ENCODE results near the gene ELP4. TPM values are rescaled to one million over a fixed set of nuclear protein-coding genes. Genes with fewer than 3 reads are reported as not detected.

ELP4 gene
- polyA plus RNA-seq, 3 donors, result 6.0 to 17.8 (median 16.4) TPM

DNA sequence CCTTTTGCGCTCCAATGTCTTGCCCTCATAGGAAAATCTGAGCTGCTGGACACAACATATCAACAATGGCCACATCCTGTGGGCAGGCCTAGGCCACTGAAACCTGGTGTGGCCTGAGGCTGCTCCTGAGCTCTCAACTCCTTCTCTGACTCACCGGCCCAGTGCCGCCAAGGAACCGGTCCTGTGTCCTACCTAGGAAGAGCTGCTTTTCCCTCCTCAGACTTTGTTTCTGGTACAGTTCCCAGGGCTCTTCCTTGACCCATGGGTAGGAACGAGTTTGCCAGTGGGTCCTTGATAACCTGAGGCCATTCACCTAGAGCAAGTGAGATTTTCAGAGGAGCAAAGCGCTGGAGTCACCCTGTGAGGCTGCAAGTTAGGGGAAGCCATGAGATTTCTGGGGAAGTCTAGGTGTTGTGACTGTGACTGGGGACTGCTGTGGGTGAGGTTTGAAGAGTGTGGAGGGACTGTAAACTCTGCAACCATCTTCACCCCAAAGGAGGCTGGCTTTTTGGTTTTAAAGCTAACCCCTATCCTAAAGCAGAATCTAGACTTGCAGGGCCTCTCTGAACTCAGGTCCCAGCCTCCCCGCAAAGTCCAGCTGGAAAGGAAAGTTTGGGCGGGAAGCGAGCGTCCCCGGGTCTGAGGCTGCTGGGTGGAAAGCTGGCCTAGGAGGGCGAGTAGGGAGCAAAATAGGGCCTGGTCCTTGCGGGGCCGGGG is 313.5 kb downstream of the ELP4 start:
- Histone ChIP-seq H3K4me3 (replicated peaks in 1 of 3; ENCODE audit: low read depth in 2 of 3, low read length in 3 of 3) (no peak overlapping the region), H3K27me3 (ENCODE audit: control insufficient read depth in 2 of 2, insufficient read depth in 2 of 2, low read length in 2 of 2) (peaks cover 91 to 99% of the 10 kb centered on the region in 2 donors), H4K20me1 (ENCODE audit: insufficient read depth, low read length) (no peaks in the 10 kb centered on the region), H3K27ac (ENCODE audit: low read depth in 1 of 2, low read length in 2 of 2) (no peak overlapping the region), H3K9ac (ENCODE audit: insufficient read depth, low read length, poor library complexity, severe bottlenecking) (no peak overlapping the region), H3K9me3 (replicated peaks in 1 of 2; ENCODE audit: control insufficient read depth in 1 of 2, insufficient read depth in 1 of 2, low read length in 2 of 2) (peaks cover 5 to 76% of the 10 kb centered on the region in 2 donors), H3K4me1 (ENCODE audit: control insufficient read depth in 1 of 2, insufficient read depth in 2 of 2, low read length in 2 of 2) (peaks cover 1 to 4% of the 10 kb centered on the region in 2 donors), H3K36me3 (replicated peaks in 1 of 2; ENCODE audit: control insufficient read depth in 1 of 2, insufficient read depth in 2 of 2, low read length in 2 of 2) (no peaks in the 10 kb centered on the region), H3K4me2 (replicated peaks; ENCODE audit: extremely low read depth, low read length, poor library complexity, severe bottlenecking) (no peak overlapping the region), H2AFZ (ENCODE audit: insufficient read depth, low read depth, low read length, poor library complexity, severe bottlenecking) (no peak overlapping the region), H3K79me2 (ENCODE audit: insufficient read depth, low read length) (no peaks in the 10 kb centered on the region)
- Mint-ChIP-seq H3K9me3 (peaks cover 0 to 36% (median 28%) of the 10 kb centered on the region in 7 donors), H3K27me3 (ENCODE audit: low read depth in 3 of 3) (peaks cover 96 to 100% (median 98%) of the 10 kb centered on the region in 3 donors), H3K4me1 (peaks cover 21% of the 10 kb centered on the region), H3K36me3 (peaks cover 0 to 9% of the 10 kb centered on the region in 2 donors), H3K27ac (no peak overlapping the region), H3K4me3 (peak overlapping the region in 1 of 2 donors; percentile 84)
- TF ChIP-seq, protein P1, sequence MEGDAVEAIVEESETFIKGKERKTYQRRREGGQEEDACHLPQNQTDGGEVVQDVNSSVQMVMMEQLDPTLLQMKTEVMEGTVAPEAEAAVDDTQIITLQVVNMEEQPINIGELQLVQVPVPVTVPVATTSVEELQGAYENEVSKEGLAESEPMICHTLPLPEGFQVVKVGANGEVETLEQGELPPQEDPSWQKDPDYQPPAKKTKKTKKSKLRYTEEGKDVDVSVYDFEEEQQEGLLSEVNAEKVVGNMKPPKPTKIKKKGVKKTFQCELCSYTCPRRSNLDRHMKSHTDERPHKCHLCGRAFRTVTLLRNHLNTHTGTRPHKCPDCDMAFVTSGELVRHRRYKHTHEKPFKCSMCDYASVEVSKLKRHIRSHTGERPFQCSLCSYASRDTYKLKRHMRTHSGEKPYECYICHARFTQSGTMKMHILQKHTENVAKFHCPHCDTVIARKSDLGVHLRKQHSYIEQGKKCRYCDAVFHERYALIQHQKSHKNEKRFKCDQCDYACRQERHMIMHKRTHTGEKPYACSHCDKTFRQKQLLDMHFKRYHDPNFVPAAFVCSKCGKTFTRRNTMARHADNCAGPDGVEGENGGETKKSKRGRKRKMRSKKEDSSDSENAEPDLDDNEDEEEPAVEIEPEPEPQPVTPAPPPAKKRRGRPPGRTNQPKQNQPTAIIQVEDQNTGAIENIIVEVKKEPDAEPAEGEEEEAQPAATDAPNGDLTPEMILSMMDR (IDR thresholded peaks at IDR 0.05), result no peak
- intact Hi-C loops (cut with micrococcal nuclease), result no loop called here
- 24% methylated on average over 12 of the region's 14 CpGs for WGBS (ENCODE audit: insufficient coverage)
- DNase-seq, result no peak

DNA sequence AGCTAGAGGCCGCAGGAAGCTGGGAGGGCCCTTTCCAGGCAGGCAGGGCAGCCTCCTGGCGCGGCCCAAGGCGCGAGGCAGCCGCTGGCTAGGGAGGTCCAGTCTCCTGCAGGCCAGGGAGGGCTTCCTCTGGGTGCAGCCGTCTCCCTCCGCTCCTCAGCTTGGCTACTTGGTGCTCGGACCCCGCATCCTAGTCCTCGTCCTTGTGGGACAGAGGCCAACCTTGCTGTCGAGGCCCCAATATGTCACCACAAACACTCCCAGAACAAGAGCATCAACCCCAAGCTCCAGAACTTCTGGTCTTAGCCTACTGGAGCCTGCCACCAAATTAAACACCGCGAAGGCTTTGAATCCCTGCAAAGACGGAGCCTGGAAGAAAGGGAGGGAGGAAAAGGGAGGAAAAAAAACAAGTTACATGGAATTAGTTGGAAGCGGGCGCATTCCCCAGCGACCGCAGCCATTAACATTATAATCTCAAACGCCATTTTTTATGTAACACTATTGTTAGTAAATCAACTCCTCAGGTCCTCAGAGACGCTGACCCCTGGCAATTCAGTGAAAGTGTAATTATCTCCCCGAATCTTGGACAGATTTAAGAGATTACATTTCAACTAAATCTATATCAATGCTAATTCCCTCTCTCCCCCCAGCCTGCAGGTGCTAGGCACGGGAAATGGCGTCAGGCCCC is 314.2 kb downstream of the ELP4 start:
- no peaks in the 10 kb centered on the region for H3K36me3 ChIP-seq (replicated peaks in 1 of 2; ENCODE audit: control insufficient read depth in 1 of 2, insufficient read depth in 2 of 2, low read length in 2 of 2)
- no peak overlapping the region for H3K9ac ChIP-seq (ENCODE audit: insufficient read depth, low read length, poor library complexity, severe bottlenecking)
- intact Hi-C loops (cut with micrococcal nuclease), result no loop called here
- TF ChIP-seq, protein P1 (IDR thresholded peaks at IDR 0.05), result no peak
- H3K27ac Mint-ChIP-seq, result no peak overlapping the region
- 13% methylated on average over 12 of the region's 24 CpGs for WGBS (ENCODE audit: insufficient coverage)
- peaks cover 15% of the 10 kb centered on the region for H3K4me1 Mint-ChIP-seq
- no peaks in the 10 kb centered on the region for H4K20me1 ChIP-seq (ENCODE audit: insufficient read depth, low read length)
- no peak for DNase-seq
- H3K27me3 ChIP-seq (ENCODE audit: control insufficient read depth in 2 of 2, insufficient read depth in 2 of 2, low read length in 2 of 2), result peaks cover 90 to 99% of the 10 kb centered on the region in 2 donors
- H3K4me2 ChIP-seq (replicated peaks; ENCODE audit: extremely low read depth, low read length, poor library complexity, severe bottlenecking), result no peak overlapping the region
- H3K9me3 Mint-ChIP-seq, result peaks cover 0 to 36% (median 24%) of the 10 kb centered on the region in 7 donors
- H3K36me3 Mint-ChIP-seq, result peaks cover 0 to 9% of the 10 kb centered on the region in 2 donors
- no peak overlapping the region for H3K4me3 ChIP-seq (replicated peaks in 1 of 3; ENCODE audit: low read depth in 2 of 3, low read length in 3 of 3)
- H3K4me3 Mint-ChIP-seq, result peak overlapping the region in 1 of 2 donors; percentile 84
- no peak overlapping the region for H3K27ac ChIP-seq (ENCODE audit: low read depth in 1 of 2, low read length in 2 of 2)
- H2AFZ ChIP-seq (ENCODE audit: insufficient read depth, low read depth, low read length, poor library complexity, severe bottlenecking), result no peak overlapping the region
- H3K9me3 ChIP-seq (replicated peaks in 1 of 2; ENCODE audit: control insufficient read depth in 1 of 2, insufficient read depth in 1 of 2, low read length in 2 of 2), result peaks cover 5 to 71% of the 10 kb centered on the region in 2 donors
- H3K79me2 ChIP-seq (ENCODE audit: insufficient read depth, low read length), result no peaks in the 10 kb centered on the region
- peaks cover 95 to 98% (median 96%) of the 10 kb centered on the region in 3 donors for H3K27me3 Mint-ChIP-seq (ENCODE audit: low read depth in 3 of 3)
- no peaks in the 10 kb centered on the region for H3K4me1 ChIP-seq (ENCODE audit: control insufficient read depth in 1 of 2, insufficient read depth in 2 of 2, low read length in 2 of 2)

All from CD14-positive monocyte (primary cell).